Dendritic cell treated with granulocyte-macrophage colony-stimulating factor and Interleukin-4, amounts not matched to agents 40 ng/mL and 50 ng/mL, for 4 days (primary cell): ENCODE measurements around the gene CD276.

Source experiments
- H3K27ac Mint-ChIP-seq: one replicate; pipeline ENCODE4 v1.8.0; 2022; ENCODE audit warnings: mild to moderate bottlenecking, mixed read lengths
- H3K27me3 Mint-ChIP-seq: one replicate; pipeline ENCODE4 v1.8.0; 2022; ENCODE audit warnings: mild to moderate bottlenecking, mixed read lengths
- H3K36me3 Mint-ChIP-seq: one replicate; pipeline ENCODE4 v1.8.0; 2022; ENCODE audit warnings: low read depth, mixed read lengths
- H3K4me1 Mint-ChIP-seq: one replicate; pipeline ENCODE4 v1.8.0; 2022; ENCODE audit warnings: low read depth, mixed read lengths
- H3K4me3 Mint-ChIP-seq: one replicate; pipeline ENCODE4 v1.8.0; 2022; ENCODE audit warnings: mild to moderate bottlenecking, moderate library complexity, mixed read lengths
- H3K9me3 Mint-ChIP-seq: one replicate; pipeline ENCODE4 v1.8.0; 2022; ENCODE audit warnings: mixed read lengths
- intact Hi-C: fragments of 100-400 bp; cut with micrococcal nuclease; formaldehyde crosslinking; loops from one replicate; pipeline ENCODE4 v1.15.0; 2022

CD276 gene

GRCh38 chr15:73679180-73679579 lies 5.0 kb upstream of the CD276 start:
- H3K27me3 Mint-ChIP-seq: peaks cover 48% of the 10 kb centered on the region
- H3K4me1 Mint-ChIP-seq: peaks cover 47% of the 10 kb centered on the region
- no peaks in the 10 kb centered on the region for H3K36me3 Mint-ChIP-seq
- intact Hi-C loops: no loop called here
- H3K27ac Mint-ChIP-seq: peak overlapping the region; percentile 14
- no peak overlapping the region for H3K4me3 Mint-ChIP-seq
- no peaks in the 10 kb centered on the region for H3K9me3 Mint-ChIP-seq

GRCh38 chr15:73679964-73680363 lies 4.2 kb upstream of the CD276 start:
- Mint-ChIP-seq H3K27me3 (peaks cover 51% of the 10 kb centered on the region), H3K4me3 (no peak overlapping the region), H3K36me3 (peaks cover 6% of the 10 kb centered on the region), H3K27ac (no peak overlapping the region), H3K4me1 (peaks cover 47% of the 10 kb centered on the region), H3K9me3 (no peaks in the 10 kb centered on the region)
- intact Hi-C loops: loop anchor here (5.0 to 10.0 kb wide), 2 partner anchors 43 to 895 kb away; partner anchors contain the start of gene ADPGK

- intact Hi-C loops: loop anchor here (5.0 to 10.0 kb wide), 2 partner anchors 43 to 896 kb away; partner anchors contain the start of gene ADPGK
- no peak overlapping the region for H3K4me3 Mint-ChIP-seq
- peaks cover 53% of the 10 kb centered on the region for H3K27me3 Mint-ChIP-seq
- H3K4me1 Mint-ChIP-seq: peaks cover 47% of the 10 kb centered on the region
- H3K27ac Mint-ChIP-seq: no peak overlapping the region
- H3K9me3 Mint-ChIP-seq: no peaks in the 10 kb centered on the region
- peaks cover 8% of the 10 kb centered on the region for H3K36me3 Mint-ChIP-seq
These were observed 3.6 kb upstream of the CD276 start for GRCh38 chr15:73680549-73680948.

DNA sequence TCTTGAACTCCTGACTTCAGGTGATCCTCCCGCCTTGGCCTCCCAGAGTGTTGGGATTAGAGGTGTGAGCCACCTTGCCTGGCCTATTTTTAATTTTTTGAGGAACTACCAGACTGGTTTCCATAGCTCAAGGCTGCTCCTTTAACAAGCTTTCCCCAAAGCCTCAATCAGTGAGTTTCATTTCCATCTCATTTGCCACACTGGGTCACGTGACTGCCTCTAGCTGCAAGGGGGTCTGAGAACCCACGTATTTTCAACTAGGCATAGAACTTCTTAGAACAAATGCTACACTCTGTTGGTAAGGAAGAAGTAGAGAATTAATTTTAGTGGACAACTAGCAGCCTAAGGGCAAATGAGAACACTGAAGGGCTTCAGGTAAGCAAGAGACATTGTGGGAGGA lies 3.1 kb upstream of the CD276 start:
- Mint-ChIP-seq H3K4me1 (peaks cover 47% of the 10 kb centered on the region), H3K27ac (peak overlapping the region; percentile 28), H3K27me3 (peaks cover 53% of the 10 kb centered on the region), H3K36me3 (peaks cover 8% of the 10 kb centered on the region), H3K9me3 (no peaks in the 10 kb centered on the region), H3K4me3 (peak overlapping the region; percentile 15)
- intact Hi-C loops: loop anchor here (5.0 to 10.0 kb wide), 2 partner anchors 44 to 896 kb away; partner anchors contain the start of gene ADPGK

DNA sequence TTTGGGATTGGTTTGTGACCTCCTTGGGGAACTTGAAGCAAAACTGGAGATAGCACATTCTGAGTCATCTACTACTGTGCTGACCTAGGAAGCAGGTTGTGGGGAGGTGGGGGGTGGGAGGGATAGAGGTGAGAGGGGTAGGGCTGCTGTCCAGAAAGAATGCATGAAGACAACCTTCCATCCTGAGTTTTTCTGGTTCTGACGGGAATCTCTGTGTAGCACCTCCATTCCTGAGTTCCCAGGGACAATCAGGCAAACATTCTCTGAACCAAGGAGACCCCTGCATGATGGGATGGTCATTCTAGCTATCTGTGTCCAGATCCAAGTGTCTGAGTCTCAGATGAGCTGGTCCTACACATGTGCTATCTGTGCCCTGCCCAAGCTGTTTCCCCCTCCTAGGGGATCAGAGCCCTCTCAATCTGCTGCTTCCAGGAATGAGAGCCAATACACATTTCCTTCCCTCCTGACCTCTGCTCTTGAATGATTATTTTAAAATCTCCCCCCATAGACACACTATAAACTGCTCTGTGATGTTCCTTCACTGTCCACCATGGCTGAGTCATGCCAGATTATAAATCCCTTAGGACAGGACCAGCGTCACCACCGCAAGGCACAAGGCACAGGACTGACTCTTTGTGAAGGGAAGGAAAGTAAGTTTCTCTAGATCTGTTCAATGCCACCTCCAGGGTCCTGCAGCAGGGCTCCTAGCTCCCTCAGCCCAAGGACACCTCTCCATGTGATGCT lies 2.2 kb upstream of the CD276 start:
- Mint-ChIP-seq H3K27me3 (peaks cover 61% of the 10 kb centered on the region), H3K36me3 (peaks cover 8% of the 10 kb centered on the region), H3K4me1 (peaks cover 47% of the 10 kb centered on the region)

DNA sequence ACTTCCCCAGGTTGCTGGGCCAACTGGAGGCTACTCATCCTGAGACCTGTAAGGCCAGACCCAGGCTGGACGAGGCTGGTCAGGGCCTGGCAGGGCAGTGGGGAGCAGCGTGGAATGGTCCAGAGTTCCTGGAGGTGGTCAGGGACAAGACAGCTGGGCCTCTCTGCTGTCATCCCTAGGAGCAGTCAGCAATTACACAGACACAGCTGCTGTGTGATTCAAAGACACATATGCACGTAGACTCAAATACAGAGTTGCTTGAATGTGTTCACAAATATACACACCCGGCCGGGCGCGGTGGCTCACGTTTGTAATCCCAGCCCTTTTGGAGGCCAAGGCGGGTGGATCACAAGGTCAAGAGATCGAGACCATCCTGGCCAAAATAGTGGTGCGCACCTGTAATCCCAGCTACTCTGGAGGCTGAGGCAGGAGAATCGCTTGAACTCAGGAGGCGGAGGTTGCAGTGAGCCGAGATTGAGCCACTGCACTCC lies 1.5 kb upstream of the CD276 start:
- Mint-ChIP-seq H3K9me3 (no peaks in the 10 kb centered on the region), H3K36me3 (peaks cover 8% of the 10 kb centered on the region), H3K27me3 (peaks cover 62% of the 10 kb centered on the region), H3K4me3 (peak overlapping the region; percentile 9), H3K27ac (peak overlapping the region; percentile 87), H3K4me1 (peaks cover 47% of the 10 kb centered on the region)
- intact Hi-C loops: loop anchor here (2.0 to 10.0 kb wide), 3 partner anchors 14 to 898 kb away; partner anchors contain the start of gene ADPGK

More for the DNA sequence above, 2.2 kb upstream of the CD276 start:
- intact Hi-C loops: loop anchor here (2.0 to 10.0 kb wide), 3 partner anchors 15 to 897 kb away; partner anchors contain the start of gene ADPGK
- Mint-ChIP-seq H3K27ac (peak overlapping the region; percentile 87), H3K9me3 (no peaks in the 10 kb centered on the region), H3K4me3 (no peak overlapping the region)

- Mint-ChIP-seq H3K27me3 (peaks cover 60% of the 10 kb centered on the region), H3K4me3 (peak overlapping the region; percentile 94), H3K36me3 (peaks cover 8% of the 10 kb centered on the region)
These were observed 866 bp upstream of the CD276 start for GRCh38 chr15:73683257-73683776.

DNA sequence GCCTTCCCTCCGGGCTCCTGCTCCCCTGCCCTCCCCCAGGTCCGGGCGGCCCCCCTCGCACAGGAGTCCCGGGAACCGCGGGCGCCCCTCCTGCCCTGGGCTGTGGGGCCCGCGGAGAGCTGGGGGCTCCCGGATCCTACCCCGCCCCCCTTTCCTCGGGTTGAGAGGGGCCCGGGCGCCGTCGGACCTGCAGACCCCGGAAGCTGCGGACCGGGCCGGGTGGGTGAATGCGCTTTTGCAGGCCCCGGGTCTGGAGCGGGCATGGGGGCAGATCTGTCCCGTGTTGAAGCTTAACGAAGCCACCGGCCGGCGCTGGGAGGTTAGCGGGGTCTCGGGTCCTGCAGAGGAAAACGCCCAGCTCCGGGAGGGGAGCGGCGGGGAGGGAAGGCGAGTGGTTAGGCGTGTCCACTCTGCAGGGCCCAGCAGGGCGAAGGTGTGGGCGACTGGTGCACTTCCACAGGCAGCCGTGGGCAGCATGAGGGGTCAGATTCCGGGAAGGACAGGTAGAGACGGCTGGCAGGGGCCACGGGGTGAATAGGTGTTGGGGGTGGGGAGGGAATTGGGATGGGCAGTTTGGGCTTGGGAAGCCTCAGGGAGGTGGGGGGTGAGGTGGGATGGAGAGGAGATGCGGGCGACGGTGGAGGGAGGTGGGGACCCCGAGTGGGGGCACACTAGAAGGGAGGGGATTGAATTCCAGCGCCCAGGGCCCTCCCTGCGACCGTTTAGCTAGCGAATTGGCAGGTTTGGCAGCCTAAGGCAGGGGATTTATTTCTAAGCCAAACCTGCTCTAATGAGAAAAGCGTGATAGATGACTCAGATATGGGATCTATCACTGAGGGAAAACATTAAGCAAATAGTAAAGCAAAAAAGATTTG lies 635 bp downstream of the CD276 start:
- intact Hi-C loops: loop anchor here (5.0 to 10.0 kb wide), 2 partner anchors 48 to 900 kb away; partner anchors contain the start of gene ADPGK
- Mint-ChIP-seq H3K36me3 (peaks cover 8% of the 10 kb centered on the region), H3K4me1 (peaks cover 36% of the 10 kb centered on the region), H3K9me3 (no peaks in the 10 kb centered on the region), H3K27me3 (peaks cover 52% of the 10 kb centered on the region), H3K27ac (peak overlapping the region; percentile 87), H3K4me3 (peak overlapping the region; percentile 94)

More at GRCh38 chr15:73683257-73683776, 866 bp upstream of the CD276 start:
- intact Hi-C loops: loop anchor here (2.0 to 10.0 kb wide), 3 partner anchors 13 to 899 kb away; partner anchors contain the start of gene ADPGK
- no peaks in the 10 kb centered on the region for H3K9me3 Mint-ChIP-seq
- peak overlapping the region; percentile 87 for H3K27ac Mint-ChIP-seq
- H3K4me1 Mint-ChIP-seq: peaks cover 45% of the 10 kb centered on the region

DNA sequence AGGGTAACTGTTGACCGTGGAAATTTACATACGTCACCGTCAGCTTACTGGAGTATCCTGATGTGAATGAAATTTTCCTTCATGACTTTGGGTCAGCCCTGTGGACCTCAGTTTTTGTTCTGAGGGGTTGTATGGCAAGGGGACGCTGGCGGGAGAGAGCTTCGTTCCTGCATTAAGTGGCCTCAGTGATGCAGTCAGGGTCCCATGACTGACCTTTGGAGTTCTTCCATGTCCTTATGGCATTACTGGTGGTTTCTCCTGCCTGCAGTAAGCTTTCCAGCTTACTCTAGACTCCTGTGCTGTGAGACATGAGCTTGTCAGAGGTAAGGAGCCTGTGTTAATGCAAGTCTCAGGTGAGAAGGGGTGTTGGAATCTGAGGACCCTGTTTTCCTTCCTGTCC lies 1.8 kb downstream of the CD276 start:
- peak overlapping the region; percentile 87 for H3K27ac Mint-ChIP-seq
- H3K4me1 Mint-ChIP-seq: peaks cover 31% of the 10 kb centered on the region
- peak overlapping the region; percentile 94 for H3K4me3 Mint-ChIP-seq
- H3K27me3 Mint-ChIP-seq: peaks cover 49% of the 10 kb centered on the region
- H3K36me3 Mint-ChIP-seq: peaks cover 8% of the 10 kb centered on the region
- intact Hi-C loops: loop anchor here (10.0 kb wide), 1 partner anchor 901 kb away; the partner anchor contains the start of gene ADPGK
- H3K9me3 Mint-ChIP-seq: no peaks in the 10 kb centered on the region

DNA sequence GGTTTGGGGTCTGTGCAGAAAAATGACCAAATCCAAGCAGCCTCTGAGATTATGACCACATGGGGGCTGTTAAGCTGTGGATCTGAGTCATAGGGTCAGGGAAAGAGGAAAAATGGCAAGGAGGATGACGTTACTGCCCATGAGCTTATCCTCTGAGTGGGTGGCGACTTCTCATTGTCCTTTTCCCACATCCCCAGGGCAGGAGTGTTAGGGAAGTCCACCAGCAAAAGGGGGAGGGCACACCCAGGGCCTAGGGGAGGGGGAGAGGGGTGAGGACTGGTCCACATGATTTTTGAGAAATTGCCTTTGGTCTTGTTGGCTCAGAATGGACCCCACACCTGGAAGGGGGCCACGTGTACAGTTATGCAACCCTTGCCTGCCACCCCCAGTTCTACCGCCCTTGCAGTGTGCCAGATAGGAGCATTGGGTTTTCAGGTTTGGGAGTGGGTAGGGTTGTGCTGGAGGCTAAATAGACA lies 2.6 kb downstream of the CD276 start:
- peak overlapping the region; percentile 94 for H3K4me3 Mint-ChIP-seq
- intact Hi-C loops: loop anchor here (10.0 kb wide), 1 partner anchor 902 kb away; the partner anchor contains the start of gene ADPGK
- H3K27me3 Mint-ChIP-seq: peaks cover 41% of the 10 kb centered on the region

DNA sequence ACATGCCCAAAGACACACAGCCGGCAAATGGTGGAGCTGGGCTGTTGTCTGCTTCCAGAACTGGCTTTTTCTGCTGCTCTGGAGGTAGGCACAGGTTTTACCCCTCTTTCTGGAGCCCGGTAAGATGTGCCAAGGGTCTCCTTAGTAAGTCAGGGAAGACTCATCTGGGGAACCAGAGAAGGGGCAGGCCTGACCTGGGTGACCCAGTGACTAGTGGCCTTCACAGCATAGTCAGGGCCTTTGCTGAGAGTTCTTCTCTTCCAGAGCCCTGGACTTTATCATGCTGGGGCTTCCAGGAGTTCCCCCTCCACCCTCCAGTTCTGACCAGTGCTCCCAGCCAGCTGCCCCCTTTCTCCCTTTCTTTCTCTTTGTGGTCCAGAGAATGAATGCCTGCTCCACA lies 3.2 kb downstream of the CD276 start:
- Mint-ChIP-seq H3K9me3 (no peaks in the 10 kb centered on the region), H3K4me1 (peaks cover 17% of the 10 kb centered on the region), H3K4me3 (no peak overlapping the region), H3K27me3 (peaks cover 36% of the 10 kb centered on the region), H3K36me3 (peaks cover 8% of the 10 kb centered on the region), H3K27ac (peak overlapping the region; percentile 27)
- intact Hi-C loops: loop anchor here (10.0 kb wide), 1 partner anchor 903 kb away; the partner anchor contains the start of gene ADPGK

More for the DNA sequence above, 2.6 kb downstream of the CD276 start:
- Mint-ChIP-seq H3K27ac (peak overlapping the region; percentile 87), H3K36me3 (peaks cover 8% of the 10 kb centered on the region), H3K9me3 (no peaks in the 10 kb centered on the region), H3K4me1 (peaks cover 23% of the 10 kb centered on the region)

- Mint-ChIP-seq H3K27me3 (peaks cover 34% of the 10 kb centered on the region), H3K4me3 (peak overlapping the region; percentile 35), H3K9me3 (no peaks in the 10 kb centered on the region), H3K4me1 (peaks cover 15% of the 10 kb centered on the region), H3K27ac (peak overlapping the region; percentile 27), H3K36me3 (peaks cover 17% of the 10 kb centered on the region)
- intact Hi-C loops: loop anchor here (10.0 kb wide), 1 partner anchor 904 kb away; the partner anchor contains the start of gene ADPGK
These were observed 4.3 kb downstream of the CD276 start for GRCh38 chr15:73688455-73688854.

DNA sequence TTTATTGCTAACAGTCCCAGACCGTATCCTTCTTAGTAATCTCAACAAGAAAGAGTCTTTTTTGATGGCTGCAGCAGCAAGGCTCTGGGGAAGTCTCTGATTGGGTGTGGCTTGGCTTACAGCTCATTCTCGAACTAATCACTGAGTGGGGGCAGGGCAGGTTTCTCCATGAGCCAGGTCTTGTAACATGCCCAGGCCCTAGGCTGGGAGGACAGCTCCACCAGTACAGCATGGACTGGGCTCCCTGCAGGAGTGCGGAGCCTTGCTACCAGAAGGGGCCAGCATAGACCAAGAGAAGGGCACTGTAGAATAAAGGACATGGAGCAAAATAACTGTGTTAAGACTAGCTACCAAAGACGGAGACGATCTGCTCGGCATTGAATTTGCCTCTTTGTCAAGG lies 7.2 kb downstream of the CD276 start:
- no peak overlapping the region for H3K4me3 Mint-ChIP-seq
- no peak overlapping the region for H3K27ac Mint-ChIP-seq
- peaks cover 52% of the 10 kb centered on the region for H3K27me3 Mint-ChIP-seq
- H3K36me3 Mint-ChIP-seq: peaks cover 26% of the 10 kb centered on the region
- no peaks in the 10 kb centered on the region for H3K9me3 Mint-ChIP-seq
- intact Hi-C loops: no loop called here
- peaks cover 38% of the 10 kb centered on the region for H3K4me1 Mint-ChIP-seq
